HG03097 (cell line): ENCODE results near the gene LDB3.

Experiments used
- ATAC-seq: cut with Tn5 transposase; IDR thresholded peaks from one replicate; pipeline ENCODE4 v1.9.1; 2021; ENCODE audit not compliant: unreplicated experiment, low FRiP score

Gene LDB3

DNA sequence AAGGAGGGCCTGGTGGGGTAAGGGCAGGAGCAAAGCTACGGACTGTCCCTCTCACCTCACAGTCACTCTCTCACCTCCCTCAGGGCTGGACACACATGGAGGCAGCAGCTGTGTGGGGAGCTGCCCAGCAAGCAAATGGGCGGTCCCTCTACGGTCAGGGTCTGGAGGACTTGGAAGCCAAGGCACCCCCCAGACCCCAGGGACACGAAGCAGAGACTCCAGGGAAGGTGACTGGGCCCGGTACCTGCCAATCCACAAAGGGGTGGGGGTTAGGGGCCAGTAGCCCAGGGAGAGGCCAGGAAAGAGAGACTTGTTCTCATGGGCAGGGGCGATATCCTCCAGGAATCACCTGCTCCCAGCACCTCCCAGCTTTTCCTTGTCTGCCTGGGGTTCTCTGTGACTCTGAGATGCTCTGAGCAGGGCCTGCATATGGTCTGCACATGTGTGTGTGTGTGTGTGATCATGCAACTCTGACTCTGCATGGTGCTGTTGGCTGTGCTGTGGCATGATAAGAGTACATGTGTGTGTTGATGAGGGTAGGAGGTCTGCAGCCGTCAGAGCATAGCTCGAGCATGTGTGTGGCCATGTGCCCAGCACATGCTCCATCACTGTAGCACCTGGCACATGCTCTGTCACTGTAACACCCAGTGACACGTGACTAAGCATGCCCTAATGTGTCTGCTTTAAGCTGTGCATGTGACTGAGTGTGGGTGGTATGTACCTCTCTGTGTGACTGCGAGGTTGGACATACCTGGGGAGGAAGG lies 4.6 kb upstream of the LDB3 start:
- ATAC-seq = no peak

DNA sequence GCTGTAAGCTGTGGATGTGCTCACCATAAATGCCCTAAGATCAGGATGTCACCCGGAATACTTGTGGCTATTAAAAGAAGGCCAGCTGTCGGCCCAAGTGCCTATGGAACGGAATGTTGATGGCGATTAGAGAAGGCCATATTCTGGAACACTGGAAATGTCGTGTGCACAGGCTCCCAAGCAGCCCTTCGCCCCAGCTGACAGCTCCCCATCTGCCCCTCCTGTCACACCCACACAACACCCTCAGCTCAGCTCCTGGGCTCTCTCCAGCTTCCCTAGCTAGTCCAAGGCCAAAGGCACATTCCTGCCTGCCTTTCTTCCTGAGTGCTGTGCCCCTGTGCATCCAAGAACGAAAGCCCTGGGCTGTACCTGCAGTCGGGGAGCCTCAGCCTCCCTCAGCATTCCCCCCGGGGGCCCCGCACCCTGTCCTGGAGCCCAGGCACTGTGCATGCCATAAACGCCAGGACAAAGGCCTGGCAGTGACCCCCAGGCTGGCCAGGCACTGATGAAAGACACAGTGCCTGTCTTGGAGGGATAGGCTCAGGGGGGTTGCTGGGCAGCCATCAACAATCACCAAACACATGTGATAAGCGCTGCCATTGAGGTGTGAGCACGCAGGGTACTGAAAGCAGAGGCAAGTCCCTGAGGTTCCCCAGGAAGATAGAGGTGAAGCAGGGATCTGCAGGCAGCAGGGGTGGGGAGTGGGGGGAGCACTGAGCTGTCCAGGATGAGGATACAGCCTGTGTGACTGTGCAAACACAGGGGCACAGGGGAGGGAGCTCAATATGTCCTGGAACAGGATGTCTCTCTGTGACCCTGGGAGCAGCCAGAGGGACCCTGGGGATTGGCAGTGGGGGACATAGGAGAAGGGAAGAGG lies 3.7 kb upstream of the LDB3 start:
- ATAC-seq = no peak

GRCh38 chr10:86665218-86665607 lies 3.1 kb upstream of the LDB3 start:
- no peak for ATAC-seq

DNA sequence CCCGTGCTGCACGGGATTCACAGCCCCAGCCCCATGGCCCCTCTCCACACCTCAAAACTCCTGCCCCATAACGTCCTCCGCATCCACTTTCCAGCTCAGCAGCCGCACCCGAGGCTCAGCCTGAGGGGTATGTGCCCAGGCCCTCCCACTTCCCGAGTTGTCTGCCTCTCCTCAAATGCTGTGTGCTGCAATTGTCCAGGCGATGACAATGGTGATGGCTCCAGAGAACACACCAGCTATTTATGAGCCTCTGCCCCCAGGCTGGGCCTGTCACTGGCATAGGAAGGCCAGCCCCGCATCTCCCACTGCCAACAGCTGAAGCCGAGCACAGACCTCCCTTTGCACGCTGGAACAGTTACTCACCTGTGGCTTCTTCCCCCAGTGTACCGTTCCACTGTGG lies 2.4 kb upstream of the LDB3 start:
- ATAC-seq = no peak

DNA sequence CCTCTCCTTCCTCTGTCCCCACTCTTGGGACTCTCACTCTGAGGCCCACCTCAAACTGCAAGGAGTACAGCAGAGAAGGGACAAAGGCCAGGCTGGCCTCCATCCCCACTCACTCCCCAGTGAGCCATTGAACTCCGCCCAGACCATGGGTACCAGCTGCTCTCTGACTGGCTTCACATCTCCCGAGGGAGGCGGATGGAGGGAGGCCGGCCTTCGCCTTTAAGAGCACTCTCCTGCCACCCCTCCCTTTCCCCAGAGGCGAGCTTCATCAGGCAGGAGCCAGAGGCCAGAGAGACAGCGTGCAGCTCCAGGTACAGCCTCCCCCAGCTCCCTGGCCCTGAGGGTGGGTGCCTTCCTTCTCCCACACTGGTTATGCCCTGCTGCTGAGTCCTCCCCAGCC lies 1.8 kb upstream of the LDB3 start:
- ATAC-seq = no peak

- ATAC-seq = no peak
These were observed 710 bp upstream of the LDB3 start for GRCh38 chr10:86667421-86668181.

- no peak for ATAC-seq
These were observed 2.0 kb downstream of the LDB3 start for GRCh38 chr10:86670290-86670811.

- ATAC-seq = no peak
These were observed 2.6 kb downstream of the LDB3 start for GRCh38 chr10:86670876-86671275.

GRCh38 chr10:86671419-86671818 lies 3.1 kb downstream of the LDB3 start:
- no peak for ATAC-seq

- no peak for ATAC-seq
These were observed 3.8 kb downstream of the LDB3 start for GRCh38 chr10:86671985-86672710.

DNA sequence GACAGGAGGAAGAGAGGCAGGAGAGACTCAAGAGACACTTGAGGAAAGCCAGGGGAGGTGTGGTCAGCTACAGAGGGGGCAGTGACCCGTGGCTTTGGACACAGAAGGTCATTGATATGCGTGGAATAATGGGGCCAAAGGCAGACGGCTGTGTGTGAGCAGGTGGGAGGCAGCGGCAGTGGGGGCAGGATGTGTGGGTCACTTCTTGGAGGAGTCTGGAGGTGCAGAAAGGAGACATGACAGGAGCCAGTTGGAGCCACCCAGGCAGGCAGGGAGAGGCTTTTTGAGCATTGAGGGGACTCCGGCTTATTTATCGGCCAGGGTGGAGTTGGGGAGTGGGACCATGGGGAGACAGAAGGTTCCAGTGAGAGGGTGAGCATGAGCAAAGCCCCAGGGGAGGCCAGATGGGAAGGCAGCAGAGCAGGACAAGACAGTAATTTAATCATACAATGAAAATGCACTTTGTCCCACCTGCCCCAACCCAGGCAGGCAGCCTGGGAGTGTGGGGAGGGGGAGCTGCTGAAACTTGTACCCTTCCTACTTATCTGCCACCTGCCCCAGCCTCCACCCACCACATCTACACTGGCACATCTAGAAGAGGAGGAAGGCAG lies 5.0 kb downstream of the LDB3 start:
- no peak for ATAC-seq

DNA sequence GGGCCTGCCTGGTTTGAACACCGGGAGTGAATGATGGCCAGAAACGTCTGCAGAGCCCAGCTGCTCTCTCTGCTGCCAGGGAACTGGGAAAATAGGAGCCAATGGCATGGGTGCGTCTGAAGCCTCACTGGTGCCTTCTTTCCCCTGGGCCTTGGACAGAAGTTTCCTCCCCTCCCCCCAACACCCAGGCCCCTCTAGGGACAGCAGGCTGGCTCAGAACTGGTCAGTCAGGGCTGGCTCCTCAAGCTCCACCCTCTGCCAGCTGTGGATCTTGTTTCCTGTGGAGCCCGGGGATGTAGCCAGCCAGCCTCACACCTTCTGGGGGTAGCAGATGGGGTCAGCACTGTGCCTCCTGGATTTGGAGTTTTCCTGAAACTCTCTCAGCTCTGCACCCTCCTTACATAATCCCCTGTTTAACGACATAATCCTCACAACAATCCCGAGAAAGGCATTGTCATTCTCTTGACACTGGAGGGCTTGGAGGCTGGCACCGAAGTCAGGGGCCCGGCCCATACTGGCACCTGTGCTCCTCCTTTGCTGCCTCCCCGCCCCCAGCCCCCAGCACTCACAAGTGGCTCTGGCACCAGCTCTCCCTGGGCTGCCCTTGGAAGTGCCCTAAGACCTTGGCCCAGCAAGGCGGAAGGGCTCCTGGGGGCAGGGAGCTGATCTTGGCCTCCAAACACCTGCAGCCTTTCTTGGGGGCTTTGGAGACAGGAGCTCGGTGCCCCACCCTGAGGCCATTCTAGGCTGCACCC lies 5.7 kb downstream of the LDB3 start:
- ATAC-seq = no peak

GRCh38 chr10:86674912-86675311 lies 6.6 kb downstream of the LDB3 start:
- no peak for ATAC-seq

DNA sequence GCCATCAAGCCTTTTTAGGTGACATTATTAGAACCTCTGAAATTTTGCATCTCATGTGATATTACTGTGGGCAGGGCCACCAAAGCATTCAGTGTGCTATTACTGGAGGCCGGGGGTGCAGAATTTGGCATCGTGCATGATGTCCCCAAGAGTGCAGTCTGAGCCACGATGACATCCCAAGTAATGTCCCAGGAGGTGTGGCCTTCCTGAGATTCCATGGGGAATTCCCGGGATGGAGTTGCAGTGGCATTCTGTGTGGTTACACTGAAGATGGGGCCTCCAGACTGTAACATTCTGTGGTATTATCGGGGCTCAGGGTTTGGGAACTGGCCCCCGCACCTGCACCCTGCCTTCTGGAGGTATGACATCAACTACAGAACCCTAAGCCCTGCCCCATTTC lies 9.1 kb downstream of the LDB3 start:
- no peak for ATAC-seq

- ATAC-seq = no peak
These were observed 10.9 kb downstream of the LDB3 start for GRCh38 chr10:86678999-86679792.

DNA sequence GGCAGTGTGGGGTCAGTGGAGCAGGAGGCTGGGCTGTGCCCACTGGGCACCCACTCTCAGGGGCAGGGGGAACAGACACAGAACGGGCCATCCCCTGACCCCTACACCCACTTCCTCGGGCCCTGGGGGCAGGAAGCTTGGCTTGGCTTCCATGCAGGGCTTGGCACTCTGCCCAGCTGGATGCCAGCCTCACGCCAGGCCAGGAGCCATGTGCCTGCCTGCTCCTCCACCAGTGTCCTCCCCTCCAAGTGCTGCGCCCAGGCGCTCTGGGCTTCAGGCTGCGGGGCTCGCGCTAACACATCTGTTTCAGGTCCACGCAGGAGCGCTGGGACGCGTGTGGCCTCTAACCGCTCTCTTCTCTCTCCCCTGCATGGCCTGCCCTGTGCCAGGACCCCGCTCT lies 12.7 kb downstream of the LDB3 start:
- ATAC-seq = no peak

- no peak for ATAC-seq
These were observed 13.5 kb downstream of the LDB3 start for GRCh38 chr10:86681722-86682386.

GRCh38 chr10:86682675-86683074 lies 14.4 kb downstream of the LDB3 start:
- ATAC-seq = no peak
